GM23248 (cell line): Measurements from ENCODE around the gene DIO3. TPM values are rescaled to one million over a fixed set of nuclear protein-coding genes. Genes with fewer than 3 reads are reported as not detected.
"Not testable (repeated sequence)": the region's sequence is repeated elsewhere in the genome, so short reads cannot be mapped to it uniquely, and the experiment has no call there.

Experiments
- DNase-seq: peaks from one replicate; pipeline ENCODE4 v3.0.0-alpha.2; 2015
- H2AFZ ChIP-seq: fragments of 200-600 bp; sonication (generic); 2 replicates; pipeline ENCODE4 v1.6.1; 2016; ENCODE audit warnings: antibody characterized with exemption
- H3F3A ChIP-seq: fragments of 200-600 bp; sonication (generic); 2 replicates; pipeline ENCODE4 v1.6.1; 2016; ENCODE audit warnings: mild to moderate bottlenecking, antibody characterized with exemption, mixed run types; ENCODE audit not compliant: insufficient read depth
- H3K27ac ChIP-seq: fragments of 200-600 bp; sonication (generic); 2 replicates; pipeline ENCODE4 v1.5.1; 2016; ENCODE audit warnings: mild to moderate bottlenecking
- H3K27me3 ChIP-seq: fragments of 200-600 bp; sonication (generic); replicated peaks from 2 replicates; pipeline ENCODE4 v1.6.1; 2016; ENCODE audit warnings: mild to moderate bottlenecking; ENCODE audit not compliant: insufficient read depth
- H3K36me3 ChIP-seq: fragments of 200-600 bp; sonication (generic); 2 replicates; pipeline ENCODE4 v1.6.1; 2016; ENCODE audit warnings: low read depth, mild to moderate bottlenecking
- H3K4me1 ChIP-seq: fragments of 200-600 bp; sonication (generic); 2 replicates; pipeline ENCODE4 v1.6.1; 2016; ENCODE audit warnings: mild to moderate bottlenecking; ENCODE audit not compliant: insufficient read depth
- H3K4me2 ChIP-seq: fragments of 200-600 bp; sonication (generic); one replicate; pipeline ENCODE4 v1.6.1; 2016; ENCODE audit warnings: mild to moderate bottlenecking; ENCODE audit not compliant: unreplicated experiment
- H3K4me3 ChIP-seq: fragments of 200-600 bp; sonication (generic); 2 replicates; pipeline ENCODE4 v1.5.1; 2016; ENCODE audit warnings: mild to moderate bottlenecking
- H3K79me2 ChIP-seq: fragments of 200-600 bp; sonication (generic); 2 replicates; pipeline ENCODE4 v1.6.1; 2016; ENCODE audit warnings: mild to moderate bottlenecking; ENCODE audit not compliant: insufficient read depth
- H3K9ac ChIP-seq: fragments of 200-600 bp; sonication (generic); 2 replicates; pipeline ENCODE4 v1.6.1; 2016; ENCODE audit warnings: mild to moderate bottlenecking
- H3K9me2 ChIP-seq: fragments of 200-600 bp; sonication (generic); 2 replicates; pipeline ENCODE4 v1.6.1; 2016; ENCODE audit warnings: mixed run types, mild to moderate bottlenecking, moderate library complexity; ENCODE audit not compliant: insufficient read depth
- H3K9me3 ChIP-seq: fragments of 200-600 bp; sonication (generic); one replicate; pipeline ENCODE4 v1.6.1; 2017; ENCODE audit warnings: low read depth
- H4K20me1 ChIP-seq: fragments of 200-600 bp; sonication (generic); 2 replicates; pipeline ENCODE4 v1.6.0; 2016; ENCODE audit not compliant: insufficient read depth
- EZH2 ChIP-seq: fragments of 200-600 bp; sonication (generic); IDR thresholded peaks from 2 replicates; pipeline ENCODE4 v1.6.1; 2018; ENCODE audit warnings: antibody characterized with exemption, mild to moderate bottlenecking; ENCODE audit not compliant: insufficient read depth, poor library complexity, severe bottlenecking
- EZH2phosphoT487 ChIP-seq: fragments of 200-600 bp; sonication (generic); IDR thresholded peaks from 2 replicates; pipeline ENCODE4 v1.6.1; 2018; ENCODE audit warnings: antibody characterized with exemption, moderate library complexity, mild to moderate bottlenecking, low read depth; ENCODE audit not compliant: insufficient read depth
- WGBS, 2 experiments: methylation state at CpG; one replicate each; pipeline ENCODE4 v1.1.6; 2015 to 2017; ENCODE audit warnings: low lambda C conversion rate in 2 of 2, low coverage in 1 of 2; ENCODE audit errors: missing lambda C conversion rate in 2 of 2; 5-methylcytosine and 5-hydroxymethylcytosine counted together
- in situ Hi-C: fragments of 300-500 bp; cut with MboI; formaldehyde crosslinking; loops from 2 replicates; pipeline ENCODE4 v1.15.0; 2020
- polyA plus RNA-seq: library from polyadenylated mRNA; unstranded; fragments of >200 nt; fragmentation: Nextera tagmentation; extraction: Ambion mirVana; gene quantifications from 2 replicates; pipeline ENCODE4 v1.2.1, GENCODE V29; 2016
- total RNA-seq: library from RNA; depleted of rRNA; stranded (reverse); fragments of >200 nt; shearing (Covaris generic); gene quantifications from 2 replicates; pipeline ENCODE4 v1.2.3, GENCODE V29; 2014

Gene DIO3
- total and polyA plus RNA-seq, 2 experiments from 2014 or later: not detected

DNA sequence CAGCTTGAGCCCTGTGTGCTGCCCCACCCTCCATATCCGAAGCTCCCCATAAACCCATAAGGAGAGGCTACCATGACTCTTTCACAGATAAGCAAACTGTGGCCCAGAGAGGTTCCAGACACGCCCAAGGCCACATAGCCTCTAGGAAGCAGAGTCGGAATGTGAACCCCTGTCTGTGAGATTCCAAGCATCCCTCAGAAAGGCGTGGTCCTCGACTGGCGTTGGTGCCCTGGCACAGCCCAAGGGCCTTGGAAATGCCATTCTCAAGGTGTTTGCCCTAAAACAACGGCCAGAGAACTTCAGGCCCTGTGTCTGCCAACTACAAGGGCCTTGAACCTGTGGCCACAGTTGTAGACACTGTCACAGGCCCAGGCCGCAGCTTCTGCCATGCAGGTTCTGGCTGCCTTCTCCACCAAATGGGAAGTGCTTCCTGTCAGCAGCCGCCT, 8.5 kb upstream of the DIO3 start:
- H3K36me3 ChIP-seq: no peaks in the 10 kb centered on the region
- peaks cover 9% of the 10 kb centered on the region; the same call in 1 of the 2 replicates for H3K27me3 ChIP-seq
- WGBS, 2 experiments: 65 to 70% methylated on average over 9 of the region's 9 CpGs
- no peak overlapping the region for H3K9ac ChIP-seq
- TF ChIP-seq EZH2phosphoT487 (no peak), EZH2 (no peak)
- H3K27ac ChIP-seq: no peak overlapping the region
- no peak overlapping the region for H3K4me3 ChIP-seq
- DNase-seq: no peak
- no peaks in the 10 kb centered on the region for H4K20me1 ChIP-seq
- no peak overlapping the region for H3K4me2 ChIP-seq
- no peaks in the 10 kb centered on the region for H3F3A ChIP-seq
- in situ Hi-C loops: no loop called here
- no peaks in the 10 kb centered on the region for H3K79me2 ChIP-seq
- H3K9me2 ChIP-seq: no peaks in the 10 kb centered on the region
- no peak overlapping the region for H2AFZ ChIP-seq
- H3K4me1 ChIP-seq: no peaks in the 10 kb centered on the region
- H3K9me3 ChIP-seq: no peaks in the 10 kb centered on the region

DNA sequence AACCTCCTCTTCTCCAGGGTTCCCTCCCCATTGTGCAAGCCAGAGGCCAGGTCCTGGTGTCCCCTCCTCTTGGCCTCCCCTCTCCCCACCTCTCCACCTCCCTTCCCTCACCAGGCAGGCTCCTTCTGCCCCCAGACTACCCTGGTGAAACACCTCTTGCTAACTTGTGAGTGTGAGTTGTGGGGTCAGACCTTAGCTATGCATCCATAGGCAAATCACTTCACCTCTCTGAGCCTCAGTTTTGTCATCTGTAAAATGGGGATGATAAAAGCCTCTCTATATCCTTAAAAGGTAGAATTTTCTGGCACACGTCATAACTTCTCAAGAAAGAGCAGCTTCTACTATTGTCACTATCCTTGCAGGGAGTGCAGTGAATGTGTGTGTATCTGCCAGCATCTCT, 7.9 kb upstream of the DIO3 start:
- Histone ChIP-seq H3K79me2 (no peaks in the 10 kb centered on the region), H3K27ac (no peak overlapping the region), H3K36me3 (no peaks in the 10 kb centered on the region), H3F3A (no peaks in the 10 kb centered on the region), H2AFZ (no peak overlapping the region), H3K27me3 (peaks cover 15% of the 10 kb centered on the region; the same call in 1 of the 2 replicates), H3K4me2 (no peak overlapping the region), H4K20me1 (no peaks in the 10 kb centered on the region), H3K9me2 (no peaks in the 10 kb centered on the region), H3K4me1 (no peaks in the 10 kb centered on the region), H3K9ac (no peak overlapping the region), H3K9me3 (no peaks in the 10 kb centered on the region), H3K4me3 (no peak overlapping the region)
- TF ChIP-seq EZH2 (no peak), EZH2phosphoT487 (no peak)
- no peak for DNase-seq
- in situ Hi-C loops: no loop called here
- 50 to 72% methylated on average over 1 of the region's 1 CpG for WGBS, 2 experiments

DNA sequence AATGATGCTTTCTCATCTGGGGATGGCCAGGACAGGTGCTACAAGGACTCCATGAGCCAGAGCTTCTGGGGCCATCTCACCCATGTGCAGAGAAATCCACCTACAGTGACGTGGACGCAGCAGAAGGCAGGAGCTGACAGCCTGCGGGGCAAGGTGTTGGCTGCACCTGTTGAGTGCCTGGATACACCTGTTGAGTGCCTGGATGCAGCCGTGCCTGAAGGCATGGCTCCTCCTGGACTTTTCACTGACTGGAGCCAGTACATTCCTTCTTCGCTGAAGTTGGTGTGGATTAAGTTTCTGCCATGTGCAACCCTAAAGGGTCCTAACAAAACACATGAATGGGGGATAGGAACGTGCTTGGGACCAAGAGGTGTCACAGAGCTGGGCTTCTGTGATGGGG, 7.4 kb upstream of the DIO3 start:
- Histone ChIP-seq H3F3A (no peaks in the 10 kb centered on the region), H3K27ac (no peak overlapping the region), H4K20me1 (no peaks in the 10 kb centered on the region), H3K4me2 (no peak overlapping the region), H3K79me2 (no peaks in the 10 kb centered on the region), H3K9me3 (no peaks in the 10 kb centered on the region), H3K4me1 (no peaks in the 10 kb centered on the region), H3K9ac (no peak overlapping the region), H3K36me3 (no peaks in the 10 kb centered on the region), H2AFZ (no peak overlapping the region), H3K27me3 (peaks cover 19% of the 10 kb centered on the region; the same call in 1 of the 2 replicates), H3K9me2 (no peaks in the 10 kb centered on the region), H3K4me3 (no peak overlapping the region)
- WGBS, 2 experiments: 54 to 58% methylated on average over 6 of the region's 6 CpGs
- DNase-seq: no peak
- in situ Hi-C loops: no loop called here
- TF ChIP-seq EZH2phosphoT487 (no peak), EZH2 (no peak)

DNA sequence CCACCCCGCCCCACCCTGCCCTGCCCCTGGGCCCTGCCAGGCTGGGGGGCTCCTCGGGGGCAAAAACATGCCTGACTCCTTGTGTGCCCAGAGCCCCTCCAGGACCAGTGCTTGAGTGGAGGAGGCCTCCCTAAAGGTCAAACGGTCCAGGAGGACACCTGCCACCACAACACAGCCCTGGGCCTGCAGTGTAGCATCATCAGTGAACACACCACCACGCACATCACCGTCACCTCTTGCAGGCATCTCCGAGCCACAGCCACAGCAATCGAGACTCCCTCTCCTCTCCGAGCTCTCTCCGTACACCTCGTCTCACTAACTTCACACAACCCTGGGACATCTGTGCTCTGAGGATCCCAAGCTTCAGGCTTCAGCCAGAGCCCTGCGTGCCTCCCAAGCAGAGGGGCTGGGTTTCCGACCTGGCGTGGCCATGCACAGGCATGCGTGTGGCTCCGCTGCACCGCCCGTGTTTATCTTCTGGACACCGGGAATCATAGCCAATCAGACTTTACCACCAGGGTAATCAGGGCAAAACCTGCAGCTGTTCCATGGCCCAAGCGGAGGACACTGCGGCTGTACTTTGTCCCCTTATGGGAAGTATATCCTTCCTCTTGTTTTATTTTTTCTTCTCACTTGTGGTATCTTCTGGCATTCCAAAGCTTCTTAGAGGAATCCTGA, 6.2 kb upstream of the DIO3 start:
- WGBS, 2 experiments: 67 to 71% methylated on average over 19 of the region's 20 CpGs
- H3K27me3 ChIP-seq: peaks cover 29% of the 10 kb centered on the region
- in situ Hi-C loops: no loop called here
- H2AFZ ChIP-seq: no peak overlapping the region
- no peaks in the 10 kb centered on the region for H3K79me2 ChIP-seq
- no peaks in the 10 kb centered on the region for H4K20me1 ChIP-seq
- no peak overlapping the region for H3K9ac ChIP-seq
- no peak for TF ChIP-seq EZH2phosphoT487
- no peak for TF ChIP-seq EZH2
- no peak overlapping the region for H3K4me2 ChIP-seq
- no peak for DNase-seq
- no peak overlapping the region for H3K4me3 ChIP-seq
- no peaks in the 10 kb centered on the region for H3K9me3 ChIP-seq
- no peak overlapping the region for H3K27ac ChIP-seq
- H3K4me1 ChIP-seq: no peaks in the 10 kb centered on the region
- no peaks in the 10 kb centered on the region for H3F3A ChIP-seq
- H3K36me3 ChIP-seq: no peaks in the 10 kb centered on the region
- H3K9me2 ChIP-seq: no peaks in the 10 kb centered on the region

GRCh38 chr14:101555669-101556043, 5.6 kb upstream of the DIO3 start:
- in situ Hi-C loops, H3K4me3 ChIP-seq, H3F3A ChIP-seq, H3K4me1 ChIP-seq, H3K27ac ChIP-seq, H3K36me3 ChIP-seq, H4K20me1 ChIP-seq, H3K9me3 ChIP-seq, DNase-seq, H3K9me2 ChIP-seq, H2AFZ ChIP-seq, H3K9ac ChIP-seq, H3K4me2 ChIP-seq, H3K79me2 ChIP-seq: not testable (repeated sequence)
- WGBS, 2 experiments: 48 to 64% methylated on average over 3 to 5 of the region's 5 CpGs
- peaks cover 30% of the 10 kb centered on the region for H3K27me3 ChIP-seq
